ENCODE measurements around the gene IL25.
"Not testable (repeated sequence)": the region's sequence is repeated elsewhere in the genome, so short reads cannot be mapped to it uniquely, and the experiment has no call there.

IL25 gene

GRCh38 chr14:23416801-23417200 is 44.2 kb downstream of the IL25 start:
- no peak for DNase-seq (ENCODE audit: low read depth, low spot score)
- TF ChIP-seq CTCF (IDR thresholded peaks at IDR 0.05; ENCODE audit: insufficient read depth, low read length, missing control alignments) = no peak
- ChIA-PET POLR2A (interaction anchor here (0.6 kb wide), 1 partner anchor 87 kb away, joined by 4 read pairs; no protein-coding TSS in a partner anchor), CTCF (no interaction called here)
- no peak overlapping the region for H3K4me3 ChIP-seq (ENCODE audit: low read depth, low read length)

GRCh38 chr14:23417269-23417668 is 44.7 kb downstream of the IL25 start:
- DNase-seq (ENCODE audit: low read depth, low spot score); H3K4me3 ChIP-seq (ENCODE audit: low read depth, low read length); CTCF ChIA-PET: not testable (repeated sequence)
- POLR2A ChIA-PET = interaction anchor here (0.6 kb wide), 1 partner anchor 88 kb away, joined by 4 read pairs; no protein-coding TSS in a partner anchor

GRCh38 chr14:23418021-23418420 is 45.4 kb downstream of the IL25 start:
- no peak for TF ChIP-seq CTCF (IDR thresholded peaks at IDR 0.05; ENCODE audit: insufficient read depth, low read length, missing control alignments)
- CTCF ChIA-PET = interaction anchor here (0.9 to 1.2 kb wide), 2 partner anchors 12 to 38 kb away, joined by 3 to 5 read pairs; no protein-coding TSS in a partner anchor
- DNase-seq (ENCODE audit: low read depth, low spot score) = no peak
- H3K4me3 ChIP-seq (ENCODE audit: low read depth, low read length) = no peak overlapping the region
- POLR2A ChIA-PET = no interaction called here

- POLR2A ChIA-PET; H3K4me3 ChIP-seq (ENCODE audit: low read depth, low read length): not testable (repeated sequence)
These were observed 47.0 kb downstream of the IL25 start for GRCh38 chr14:23419646-23420045.

GRCh38 chr14:23421594-23421993 is 49.0 kb downstream of the IL25 start:
- CTCF ChIA-PET = interaction anchor here (1.1 kb wide), 1 partner anchor 35 kb away, joined by 3 read pairs; no protein-coding TSS in a partner anchor
- no peak for DNase-seq (ENCODE audit: low read depth, low spot score)
- no peak for TF ChIP-seq CTCF (IDR thresholded peaks at IDR 0.05; ENCODE audit: insufficient read depth, low read length, missing control alignments)
- no peak overlapping the region for H3K4me3 ChIP-seq (ENCODE audit: low read depth, low read length)
- POLR2A ChIA-PET = no interaction called here

More at GRCh38 chr14:23419646-23420045, 47.0 kb downstream of the IL25 start:
- CTCF ChIA-PET; DNase-seq (ENCODE audit: low read depth, low spot score): not testable (repeated sequence)

- POLR2A ChIA-PET = no interaction called here
- no peak for DNase-seq (ENCODE audit: low read depth, low spot score)
- no peak for TF ChIP-seq CTCF (IDR thresholded peaks at IDR 0.05; ENCODE audit: insufficient read depth, low read length, missing control alignments)
- CTCF ChIA-PET = interaction anchor here (1.3 to 2.5 kb wide), 2 partner anchors 12 to 43 kb away, joined by 3 to 7 read pairs; partner anchors contain the start of gene MYH7
- no peak overlapping the region for H3K4me3 ChIP-seq (ENCODE audit: low read depth, low read length)
These were observed 51.0 kb downstream of the IL25 start for GRCh38 chr14:23423657-23424056.

GRCh38 chr14:23425169-23425568 is 52.6 kb downstream of the IL25 start:
- TF ChIP-seq CTCF (IDR thresholded peaks at IDR 0.05; ENCODE audit: insufficient read depth, low read length, missing control alignments) = no peak
- ChIA-PET CTCF (no interaction called here), POLR2A (no interaction called here)
- DNase-seq (ENCODE audit: low read depth, low spot score) = no peak
- H3K4me3 ChIP-seq (ENCODE audit: low read depth, low read length) = no peak overlapping the region

- DNase-seq (ENCODE audit: low read depth, low spot score); H3K4me3 ChIP-seq (ENCODE audit: low read depth, low read length); CTCF ChIA-PET; POLR2A ChIA-PET: not testable (repeated sequence)
These were observed 53.2 kb downstream of the IL25 start for GRCh38 chr14:23425798-23426197.

All from AG04449 (cell line).